T follicular helper cell (primary cell): ENCODE data around the gene HDGFL3.
"Not testable (repeated sequence)": the region's sequence is repeated elsewhere in the genome, so short reads cannot be mapped to it uniquely, and the experiment has no call there.

Source experiments
- DNase-seq: peaks from one replicate; pipeline ENCODE4 v3.0.0-alpha.2; 2020; ENCODE audit warnings: low read depth

HDGFL3 gene

DNA sequence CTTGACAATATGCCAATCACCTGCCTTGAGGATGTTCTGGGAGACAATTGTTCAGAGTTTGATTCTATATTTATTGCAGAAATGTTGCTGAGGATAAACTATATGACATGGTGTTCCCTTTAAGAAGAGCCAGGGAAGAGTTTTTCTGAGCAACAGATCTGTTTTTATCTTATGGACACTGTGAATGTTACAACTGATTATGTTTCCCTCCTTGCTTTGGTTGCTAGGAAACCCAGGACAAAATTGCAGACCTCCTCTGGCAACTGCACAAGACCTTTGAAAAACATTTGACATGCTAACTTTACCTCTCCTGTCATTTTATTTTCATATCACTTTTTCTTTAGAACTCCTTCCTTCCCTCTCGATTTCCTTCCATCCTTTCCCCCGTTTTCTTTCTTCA is 108.3 kb downstream of the HDGFL3 start:
- DNase-seq = no peak

DNA sequence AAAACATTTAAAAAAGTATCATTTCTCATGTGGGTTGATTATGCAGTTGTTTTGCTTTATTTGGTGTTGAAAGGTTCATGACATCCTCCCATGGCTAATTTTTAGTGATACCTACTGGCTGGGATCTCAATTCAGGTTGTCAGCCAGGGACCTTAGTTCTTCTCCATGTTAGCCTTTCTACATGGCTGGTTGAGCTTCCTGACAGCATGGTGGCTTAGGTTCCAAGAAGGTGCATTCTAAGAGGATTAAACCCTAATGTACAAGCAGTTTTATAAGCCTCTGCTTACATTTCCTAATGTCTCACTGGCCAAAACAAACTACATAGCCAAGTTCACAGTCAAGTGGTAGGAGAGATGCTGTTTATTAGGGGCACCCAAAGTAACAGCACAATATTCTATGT is 109.5 kb downstream of the HDGFL3 start:
- DNase-seq = no peak

- DNase-seq = no peak
Measured at GRCh38 chr15:83094583-83094982, 113.0 kb downstream of the HDGFL3 start.

GRCh38 chr15:83092309-83092976 is 115.2 kb downstream of the HDGFL3 start:
- no peak for DNase-seq

- DNase-seq = not testable (repeated sequence)
Measured at GRCh38 chr15:83091965-83092308, 115.7 kb downstream of the HDGFL3 start.

GRCh38 chr15:83090465-83090864 is 117.2 kb downstream of the HDGFL3 start:
- no peak for DNase-seq

DNA sequence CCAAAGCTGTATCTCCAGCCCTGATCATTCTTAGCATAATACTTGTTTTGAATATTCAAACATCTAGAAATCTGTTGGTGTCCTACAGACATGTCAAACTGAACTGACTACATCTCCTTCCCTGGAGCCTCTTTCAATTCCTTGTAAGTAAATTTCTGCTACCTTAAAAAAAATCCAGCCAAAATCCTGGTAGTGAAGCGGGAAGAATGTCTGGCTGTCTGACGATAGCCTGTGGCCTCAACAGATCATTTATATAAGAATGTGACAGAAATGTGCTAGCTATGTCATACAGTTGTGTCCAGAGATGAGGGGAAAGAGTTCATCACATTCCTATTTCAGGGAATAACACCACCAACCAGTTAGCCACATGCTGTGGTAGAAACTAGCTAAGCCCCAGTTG is 118.7 kb downstream of the HDGFL3 start:
- DNase-seq = no peak

- DNase-seq = no peak
Measured at GRCh38 chr15:83087576-83087975, 120.0 kb downstream of the HDGFL3 start.

DNA sequence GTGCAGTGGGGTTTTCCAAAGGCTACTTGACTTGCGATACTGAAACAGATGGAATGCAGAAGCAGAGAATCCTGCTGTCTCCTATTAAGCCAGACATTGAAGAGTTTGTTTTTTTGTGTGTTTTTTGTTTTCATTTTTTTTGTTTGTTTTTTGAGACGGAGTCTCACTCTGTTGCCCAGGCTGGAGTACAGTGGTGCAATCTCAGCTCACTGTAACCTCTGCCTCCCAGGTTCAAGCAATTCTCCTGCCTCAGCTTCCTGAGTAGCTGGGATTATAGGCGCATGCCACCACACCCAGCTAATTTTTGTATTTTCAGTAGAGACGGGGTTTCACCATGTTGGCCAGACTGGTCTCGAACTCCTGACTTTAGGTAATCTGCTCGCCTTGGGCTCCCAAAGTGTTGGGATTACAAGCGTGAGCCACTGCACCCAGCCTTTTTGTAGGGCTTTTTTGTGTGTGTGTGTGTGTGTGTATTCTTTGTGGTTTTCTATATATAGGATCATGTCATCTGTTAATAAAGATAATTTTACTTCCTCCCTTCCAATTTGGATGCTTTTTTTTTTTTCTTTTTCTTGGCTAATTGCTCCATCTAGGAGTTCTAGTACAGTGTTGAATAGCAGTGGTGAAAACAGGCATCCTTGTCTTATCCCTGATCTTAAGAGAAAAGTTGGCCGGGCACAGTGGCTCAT is 121.6 kb downstream of the HDGFL3 start:
- DNase-seq = not testable (repeated sequence)

GRCh38 chr15:83085461-83085860 is 122.2 kb downstream of the HDGFL3 start:
- not testable (repeated sequence) for DNase-seq

DNA sequence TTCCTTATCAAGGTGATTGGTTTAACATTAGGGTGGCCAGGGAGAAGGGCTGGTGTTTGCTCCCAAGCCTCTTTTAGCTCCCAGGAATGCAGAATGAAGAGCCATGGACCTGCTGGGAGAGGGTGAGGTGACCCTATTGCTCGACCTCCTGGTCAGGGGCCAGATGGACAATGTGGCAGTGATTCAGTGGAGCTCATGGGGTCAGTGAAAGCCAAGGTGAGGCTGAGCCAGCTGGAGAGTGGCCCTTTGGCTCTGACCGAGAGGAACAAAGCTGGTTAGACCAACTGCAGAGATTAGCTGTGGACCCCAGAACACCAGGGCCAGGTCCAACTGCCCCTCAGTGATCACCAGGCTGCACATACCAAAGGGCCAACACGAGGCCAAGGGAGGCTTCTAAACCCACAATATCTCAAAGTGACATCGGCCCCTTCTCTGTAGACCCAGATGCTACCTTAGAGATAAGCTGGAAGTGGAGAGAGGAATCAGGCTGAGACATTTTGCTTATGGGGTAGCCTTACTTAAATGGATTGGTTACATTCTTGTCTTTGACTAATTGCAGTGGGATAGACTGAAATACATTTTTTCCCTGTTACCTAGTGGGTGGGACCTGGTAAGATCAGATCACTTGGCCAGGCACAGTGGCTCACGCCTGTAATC is 124.8 kb downstream of the HDGFL3 start:
- DNase-seq = no peak

GRCh38 chr15:83081256-83082014 is 126.2 kb downstream of the HDGFL3 start:
- no peak for DNase-seq

DNA sequence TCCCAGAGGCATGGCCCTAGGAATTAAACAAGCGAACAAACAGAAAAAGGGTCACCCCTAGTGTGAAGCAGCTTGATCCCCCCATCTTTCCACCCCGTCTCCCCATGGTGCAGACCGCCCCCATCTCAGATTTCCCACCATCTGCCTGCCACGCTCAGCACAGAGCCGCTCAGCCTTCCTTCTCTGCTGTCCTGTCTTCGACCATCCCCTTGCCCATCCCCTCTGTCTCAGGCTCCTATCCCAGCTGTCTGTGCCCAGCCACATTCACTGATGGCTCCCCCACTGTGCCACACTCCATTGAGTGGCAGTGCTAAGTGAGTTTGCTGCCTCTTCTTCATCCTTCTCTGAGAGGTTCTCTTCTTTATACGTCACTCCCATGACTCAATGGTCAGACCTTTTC is 128.9 kb downstream of the HDGFL3 start:
- no peak for DNase-seq
